Adipocyte (in vitro differentiated cells): Measurements from ENCODE around the gene TET1.

Source experiments
- DNase-seq: peaks from one replicate; pipeline ENCODE4 v3.0.0-alpha.2; 2015; ENCODE audit warnings: low read depth
- H3K27me3 ChIP-seq: replicated peaks from 2 replicates; pipeline ENCODE4 v1.7.0; 2013; ENCODE audit warnings: mild to moderate bottlenecking, low read length, moderate library complexity; ENCODE audit not compliant: control insufficient read depth, insufficient read depth
- H3K36me3 ChIP-seq: 2 replicates; pipeline ENCODE4 v1.7.0; 2013; ENCODE audit warnings: low read length, mild to moderate bottlenecking, moderate library complexity; ENCODE audit not compliant: control insufficient read depth, insufficient read depth, severe bottlenecking
- H3K4me1 ChIP-seq: 2 replicates; pipeline ENCODE4 v1.7.0; 2013; ENCODE audit warnings: mild to moderate bottlenecking, low read length, moderate library complexity; ENCODE audit not compliant: control insufficient read depth, insufficient read depth
- H3K4me3 ChIP-seq: 2 replicates; pipeline ENCODE4 v1.7.0; 2013; ENCODE audit warnings: mild to moderate bottlenecking, low read length, moderate library complexity
- H3K9ac ChIP-seq: 2 replicates; pipeline ENCODE4 v1.7.0; 2013; ENCODE audit warnings: mild to moderate bottlenecking, low read length, moderate library complexity
- H3K9me3 ChIP-seq: 2 replicates; pipeline ENCODE4 v1.7.0; 2013; ENCODE audit warnings: mild to moderate bottlenecking, low read length, moderate library complexity; ENCODE audit not compliant: control insufficient read depth

TET1 gene

GRCh38 chr10:68550747-68551411 is 9.3 kb upstream of the TET1 start:
- Histone ChIP-seq H3K27me3 (no peaks in the 10 kb centered on the region), H3K9ac (no peak overlapping the region), H3K9me3 (no peaks in the 10 kb centered on the region), H3K4me1 (no peaks in the 10 kb centered on the region), H3K36me3 (no peaks in the 10 kb centered on the region), H3K4me3 (no peak overlapping the region)
- peak; percentile 94 for DNase-seq

GRCh38 chr10:68553138-68553537 is 7.0 kb upstream of the TET1 start:
- Histone ChIP-seq H3K9ac (no peak overlapping the region), H3K27me3 (no peaks in the 10 kb centered on the region), H3K36me3 (no peaks in the 10 kb centered on the region), H3K4me3 (no peak overlapping the region), H3K4me1 (no peaks in the 10 kb centered on the region), H3K9me3 (no peaks in the 10 kb centered on the region)
- DNase-seq, result no peak

GRCh38 chr10:68553599-68553998 is 6.5 kb upstream of the TET1 start:
- no peak overlapping the region for H3K9ac ChIP-seq
- no peak overlapping the region for H3K4me3 ChIP-seq
- no peaks in the 10 kb centered on the region for H3K4me1 ChIP-seq
- no peaks in the 10 kb centered on the region for H3K27me3 ChIP-seq
- H3K36me3 ChIP-seq, result no peaks in the 10 kb centered on the region
- DNase-seq, result no peak
- no peaks in the 10 kb centered on the region for H3K9me3 ChIP-seq

GRCh38 chr10:68558478-68558877 is 1.7 kb upstream of the TET1 start:
- Histone ChIP-seq H3K4me1 (peaks cover 24% of the 10 kb centered on the region), H3K9ac (no peak overlapping the region), H3K27me3 (no peaks in the 10 kb centered on the region), H3K36me3 (no peaks in the 10 kb centered on the region), H3K9me3 (no peaks in the 10 kb centered on the region), H3K4me3 (no peak overlapping the region)
- DNase-seq, result no peak

- Histone ChIP-seq H3K9ac (no peak overlapping the region), H3K9me3 (no peaks in the 10 kb centered on the region), H3K27me3 (no peaks in the 10 kb centered on the region), H3K4me3 (peak overlapping the region; percentile 91), H3K4me1 (peaks cover 25% of the 10 kb centered on the region), H3K36me3 (no peaks in the 10 kb centered on the region)
- peak; percentile 45 for DNase-seq
These were observed 886 bp upstream of the TET1 start for GRCh38 chr10:68559251-68559650.

- DNase-seq, result peak; percentile 66
These were observed 324 bp upstream of the TET1 start for GRCh38 chr10:68559841-68560185.

GRCh38 chr10:68560943-68561864 is 1.1 kb downstream of the TET1 start:
- no peaks in the 10 kb centered on the region for H3K27me3 ChIP-seq
- H3K36me3 ChIP-seq, result no peaks in the 10 kb centered on the region
- peak overlapping the region; percentile 91 for H3K9ac ChIP-seq
- DNase-seq, result peak; percentile 74
- H3K4me3 ChIP-seq, result peak overlapping the region; percentile 91
- no peaks in the 10 kb centered on the region for H3K9me3 ChIP-seq
- H3K4me1 ChIP-seq, result peaks cover 29% of the 10 kb centered on the region

More at GRCh38 chr10:68559841-68560185, 324 bp upstream of the TET1 start:
- Histone ChIP-seq H3K27me3 (no peaks in the 10 kb centered on the region), H3K4me3 (peak overlapping the region; percentile 91), H3K4me1 (peaks cover 25% of the 10 kb centered on the region), H3K9ac (peak overlapping the region; percentile 91), H3K36me3 (no peaks in the 10 kb centered on the region), H3K9me3 (no peaks in the 10 kb centered on the region)

- Histone ChIP-seq H3K36me3 (no peaks in the 10 kb centered on the region), H3K4me3 (peak overlapping the region; percentile 91), H3K9ac (peak overlapping the region; percentile 80), H3K9me3 (no peaks in the 10 kb centered on the region), H3K27me3 (no peaks in the 10 kb centered on the region), H3K4me1 (peaks cover 37% of the 10 kb centered on the region)
- DNase-seq, result no peak
These were observed 1.9 kb downstream of the TET1 start for GRCh38 chr10:68561865-68562649.

GRCh38 chr10:68562661-68563570 is 2.8 kb downstream of the TET1 start:
- no peaks in the 10 kb centered on the region for H3K9me3 ChIP-seq
- H3K36me3 ChIP-seq, result no peaks in the 10 kb centered on the region
- DNase-seq, result peak; percentile 60
- no peaks in the 10 kb centered on the region for H3K27me3 ChIP-seq
- peak overlapping the region; percentile 80 for H3K9ac ChIP-seq
- peak overlapping the region; percentile 91 for H3K4me3 ChIP-seq
- peaks cover 37% of the 10 kb centered on the region for H3K4me1 ChIP-seq

- no peak for DNase-seq
- Histone ChIP-seq H3K4me1 (peaks cover 32% of the 10 kb centered on the region), H3K9me3 (no peaks in the 10 kb centered on the region), H3K4me3 (no peak overlapping the region), H3K36me3 (no peaks in the 10 kb centered on the region), H3K27me3 (no peaks in the 10 kb centered on the region), H3K9ac (no peak overlapping the region)
These were observed 4.6 kb downstream of the TET1 start for GRCh38 chr10:68564712-68565111.
